PFSK-1 (cell line): ENCODE data around the gene TAS2R39.

Experiments used
- FOXP2 ChIP-seq: optimal IDR thresholded peaks from 2 replicates; pipeline ENCODE3; 2011; ENCODE audit warnings: borderline replicate concordance, control low read depth, inconsistent platforms; ENCODE audit not compliant: insufficient read depth; ENCODE audit errors: extremely low read length, extremely low read depth
- POLR2AphosphoS5 ChIP-seq: IDR thresholded peaks from 2 replicates; pipeline ENCODE4 v1.6.1; 2012; ENCODE audit warnings: low read depth, mild to moderate bottlenecking, control low read depth, low read length, moderate library complexity
- SIN3A ChIP-seq: IDR thresholded peaks from 2 replicates; pipeline ENCODE4 v1.6.1; 2012; ENCODE audit warnings: mild to moderate bottlenecking, low read length, moderate library complexity, borderline replicate concordance; ENCODE audit not compliant: insufficient read depth
- TAF1 ChIP-seq: IDR thresholded peaks from 2 replicates; pipeline ENCODE4 v1.6.1; 2012; ENCODE audit warnings: low read length, control low read depth, borderline replicate concordance; ENCODE audit not compliant: insufficient read depth
- TF ChIP-seq, protein P1 (sequence below), 2 experiments: IDR thresholded peaks; 2 replicates each; pipeline versions ENCODE4 v1.6.1 to v1.8.0; 2011 to 2012; ENCODE audit warnings: low read depth in 2 of 2, low read length in 2 of 2, control low read depth in 1 of 2, inconsistent platforms in 1 of 2, mild to moderate bottlenecking in 1 of 2, moderate library complexity in 1 of 2; ENCODE audit not compliant: insufficient read depth in 1 of 2

The TAS2R39 gene

DNA sequence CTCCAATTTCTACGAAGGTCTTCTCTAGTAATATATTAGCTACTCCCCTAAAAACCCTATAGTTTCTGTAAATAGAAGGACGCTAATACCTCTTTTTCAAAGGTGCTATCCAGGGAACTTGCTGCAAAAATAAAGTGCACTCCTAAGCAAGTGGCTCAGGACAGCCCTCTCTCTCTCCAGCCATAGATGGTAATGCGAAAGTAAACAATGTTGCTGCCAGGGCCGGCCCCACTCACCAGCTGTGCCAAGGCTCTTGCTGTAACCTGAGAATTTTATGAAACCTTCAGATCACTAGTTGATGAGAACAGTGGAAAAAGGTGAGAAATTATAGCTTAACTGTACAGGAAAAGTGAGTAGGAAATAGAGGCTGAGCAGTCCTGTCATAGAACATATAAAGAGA, 10.9 kb upstream of the TAS2R39 start:
- TF ChIP-seq FOXP2 (no peak), TAF1 (no peak), SIN3A (no peak), POLR2AphosphoS5 (no peak)
- TF ChIP-seq, protein P1, sequence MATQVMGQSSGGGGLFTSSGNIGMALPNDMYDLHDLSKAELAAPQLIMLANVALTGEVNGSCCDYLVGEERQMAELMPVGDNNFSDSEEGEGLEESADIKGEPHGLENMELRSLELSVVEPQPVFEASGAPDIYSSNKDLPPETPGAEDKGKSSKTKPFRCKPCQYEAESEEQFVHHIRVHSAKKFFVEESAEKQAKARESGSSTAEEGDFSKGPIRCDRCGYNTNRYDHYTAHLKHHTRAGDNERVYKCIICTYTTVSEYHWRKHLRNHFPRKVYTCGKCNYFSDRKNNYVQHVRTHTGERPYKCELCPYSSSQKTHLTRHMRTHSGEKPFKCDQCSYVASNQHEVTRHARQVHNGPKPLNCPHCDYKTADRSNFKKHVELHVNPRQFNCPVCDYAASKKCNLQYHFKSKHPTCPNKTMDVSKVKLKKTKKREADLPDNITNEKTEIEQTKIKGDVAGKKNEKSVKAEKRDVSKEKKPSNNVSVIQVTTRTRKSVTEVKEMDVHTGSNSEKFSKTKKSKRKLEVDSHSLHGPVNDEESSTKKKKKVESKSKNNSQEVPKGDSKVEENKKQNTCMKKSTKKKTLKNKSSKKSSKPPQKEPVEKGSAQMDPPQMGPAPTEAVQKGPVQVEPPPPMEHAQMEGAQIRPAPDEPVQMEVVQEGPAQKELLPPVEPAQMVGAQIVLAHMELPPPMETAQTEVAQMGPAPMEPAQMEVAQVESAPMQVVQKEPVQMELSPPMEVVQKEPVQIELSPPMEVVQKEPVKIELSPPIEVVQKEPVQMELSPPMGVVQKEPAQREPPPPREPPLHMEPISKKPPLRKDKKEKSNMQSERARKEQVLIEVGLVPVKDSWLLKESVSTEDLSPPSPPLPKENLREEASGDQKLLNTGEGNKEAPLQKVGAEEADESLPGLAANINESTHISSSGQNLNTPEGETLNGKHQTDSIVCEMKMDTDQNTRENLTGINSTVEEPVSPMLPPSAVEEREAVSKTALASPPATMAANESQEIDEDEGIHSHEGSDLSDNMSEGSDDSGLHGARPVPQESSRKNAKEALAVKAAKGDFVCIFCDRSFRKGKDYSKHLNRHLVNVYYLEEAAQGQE (IDR thresholded peaks at IDR 0.05; ENCODE audit: insufficient read depth in 1 of 2, low read depth in 2 of 2, low read length in 2 of 2): no peak

DNA sequence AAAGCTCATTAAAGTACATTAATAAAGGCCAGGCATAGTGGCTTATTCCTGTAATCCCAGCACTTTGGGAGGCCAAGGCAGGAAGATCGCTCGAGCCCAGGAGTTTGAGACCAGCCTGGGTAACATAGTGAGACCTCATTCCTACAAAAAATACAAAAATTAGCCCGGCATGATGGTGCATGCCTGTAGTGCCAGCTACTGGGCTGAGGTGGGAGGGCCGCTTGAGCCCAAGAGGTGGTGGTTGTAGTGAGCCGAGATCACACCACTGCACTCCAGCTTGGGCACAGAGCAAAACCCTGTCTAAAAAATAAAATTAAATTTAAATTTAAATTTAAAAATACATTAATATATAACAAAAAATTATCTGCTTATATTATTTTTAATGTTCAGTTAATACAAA, 7.1 kb upstream of the TAS2R39 start:
- TF ChIP-seq TAF1 (no peak), FOXP2 (no peak), SIN3A (no peak), POLR2AphosphoS5 (no peak)
- TF ChIP-seq, protein P1 (IDR thresholded peaks at IDR 0.05; ENCODE audit: insufficient read depth in 1 of 2, low read depth in 2 of 2, low read length in 2 of 2): no peak

DNA sequence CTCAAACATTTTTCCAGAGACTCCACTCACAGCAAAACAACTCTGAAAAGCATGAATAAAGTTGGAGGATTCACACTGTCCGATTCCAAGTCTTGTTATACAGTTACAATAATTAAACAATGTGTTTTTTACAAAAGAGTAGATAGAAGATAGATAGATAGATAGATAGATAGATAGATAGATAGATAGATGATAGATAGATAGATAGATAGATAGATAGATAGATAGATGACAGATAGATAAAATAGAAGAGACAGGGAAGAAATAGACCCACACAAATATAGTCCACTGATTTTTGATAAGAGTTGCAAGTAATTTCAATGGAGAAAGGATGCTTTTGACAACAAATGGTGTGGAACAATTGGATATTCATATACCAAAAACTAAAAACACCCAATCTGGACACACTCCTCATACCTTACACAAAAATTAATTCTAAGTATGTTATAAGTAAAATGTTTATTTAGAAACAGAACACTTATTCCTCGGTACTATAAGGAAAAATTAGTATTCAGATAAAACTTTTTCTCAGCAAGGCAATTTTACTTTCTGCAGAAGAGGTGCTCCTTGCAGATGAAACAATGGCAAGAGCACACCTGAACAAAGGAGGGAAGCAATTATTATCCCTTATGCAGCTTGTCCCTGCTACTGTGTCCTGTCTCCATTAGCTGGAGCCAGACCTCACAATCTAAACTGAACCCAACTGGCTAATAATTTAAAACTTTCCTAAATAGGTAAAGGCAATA, 5.7 kb upstream of the TAS2R39 start:
- TF ChIP-seq, protein P1 (IDR thresholded peaks at IDR 0.05; ENCODE audit: insufficient read depth in 1 of 2, low read depth in 2 of 2, low read length in 2 of 2): no peak
- TF ChIP-seq SIN3A (no peak), FOXP2 (no peak), TAF1 (no peak), POLR2AphosphoS5 (no peak)

DNA sequence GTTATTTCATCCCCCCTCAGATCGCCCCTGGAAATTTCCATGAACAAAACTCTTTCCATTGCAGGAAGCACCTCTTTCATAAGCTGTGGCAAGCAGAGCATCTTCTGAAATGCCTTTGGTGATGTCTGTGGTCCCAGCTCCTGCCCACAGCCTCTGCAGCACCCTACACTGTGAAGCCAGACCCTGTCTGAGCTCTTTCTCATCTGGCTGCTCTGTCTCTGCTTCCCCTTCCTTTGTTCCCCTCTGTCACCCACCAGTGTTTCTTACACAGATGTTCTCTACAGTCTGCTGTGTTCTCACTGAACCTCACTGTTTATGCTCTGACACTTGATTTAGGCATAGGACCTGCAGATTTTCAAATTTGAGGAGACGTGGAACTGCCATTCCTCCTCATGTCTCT, 1.9 kb upstream of the TAS2R39 start:
- TF ChIP-seq TAF1 (no peak), POLR2AphosphoS5 (no peak), FOXP2 (no peak), SIN3A (no peak)
- TF ChIP-seq, protein P1 (IDR thresholded peaks at IDR 0.05; ENCODE audit: insufficient read depth in 1 of 2, low read depth in 2 of 2, low read length in 2 of 2): no peak

DNA sequence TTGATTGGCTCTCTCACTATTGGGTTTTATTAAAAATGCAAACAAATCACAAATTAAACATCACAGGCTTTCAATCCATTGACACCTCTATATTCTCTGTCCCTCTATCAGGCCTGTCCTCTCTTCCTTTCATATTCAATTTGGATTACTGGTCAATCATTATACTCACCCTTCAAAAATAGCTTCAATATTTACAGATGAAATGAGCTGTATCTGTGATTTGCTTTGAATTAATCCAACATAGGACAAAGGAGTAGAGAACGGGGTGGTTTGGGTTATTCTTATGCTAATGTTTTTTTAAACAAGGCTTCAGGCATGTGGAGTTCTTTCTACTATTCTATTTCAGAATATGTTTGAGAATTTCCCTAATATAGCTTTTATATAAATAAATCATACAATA, 2.3 kb downstream of the TAS2R39 start:
- TF ChIP-seq TAF1 (no peak), SIN3A (no peak), POLR2AphosphoS5 (no peak), FOXP2 (no peak)
- TF ChIP-seq, protein P1 (IDR thresholded peaks at IDR 0.05; ENCODE audit: insufficient read depth in 1 of 2, low read depth in 2 of 2, low read length in 2 of 2): no peak
